HG03442 (cell line): Measurements from ENCODE around the gene ATP5PO.

Source experiments
- ATAC-seq: cut with Tn5 transposase; IDR thresholded peaks from one replicate; pipeline ENCODE4 v1.9.1; 2021; ENCODE audit warnings: mild to moderate bottlenecking, moderate library complexity; ENCODE audit not compliant: unreplicated experiment

Gene ATP5PO, protein sequence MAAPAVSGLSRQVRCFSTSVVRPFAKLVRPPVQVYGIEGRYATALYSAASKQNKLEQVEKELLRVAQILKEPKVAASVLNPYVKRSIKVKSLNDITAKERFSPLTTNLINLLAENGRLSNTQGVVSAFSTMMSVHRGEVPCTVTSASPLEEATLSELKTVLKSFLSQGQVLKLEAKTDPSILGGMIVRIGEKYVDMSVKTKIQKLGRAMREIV

DNA sequence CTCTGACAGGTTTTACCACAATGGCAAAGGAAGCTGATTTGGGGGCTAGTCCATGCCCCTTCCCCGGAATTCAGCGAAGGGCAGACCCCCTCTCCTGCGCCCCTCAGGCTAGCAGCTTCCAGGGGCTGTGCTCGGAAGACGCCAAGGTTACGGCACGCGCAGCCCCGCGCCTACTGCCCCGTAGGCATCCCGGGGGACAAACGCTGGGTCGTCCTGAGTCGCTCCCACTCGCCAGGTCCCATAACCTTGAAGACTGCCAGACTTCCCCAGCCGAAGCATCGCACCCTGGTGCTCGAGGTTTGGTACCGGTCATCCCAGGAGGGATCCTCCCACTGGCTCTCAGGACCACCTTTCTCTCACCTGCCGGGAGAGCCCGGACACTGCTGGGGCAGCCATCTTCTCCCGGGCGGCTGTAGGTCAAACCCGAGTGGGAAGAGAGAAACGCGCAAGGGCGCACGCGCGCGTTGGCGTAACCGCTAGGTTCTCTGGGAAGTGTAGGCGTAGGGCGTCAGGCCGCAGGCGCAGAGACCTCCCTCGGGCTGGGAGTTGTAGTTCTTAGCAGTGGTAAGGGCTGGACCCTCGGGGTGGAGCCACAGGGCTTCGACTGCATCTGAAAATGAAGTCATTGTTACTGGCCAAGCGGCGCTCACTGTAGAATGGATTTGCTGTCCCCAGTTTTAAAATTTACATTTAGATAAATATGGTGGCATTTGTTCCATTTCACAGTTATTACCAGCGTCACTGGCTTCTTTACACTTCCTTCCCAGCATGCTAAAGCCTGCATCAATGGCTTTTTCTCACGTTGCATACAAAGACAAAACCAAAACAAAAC, at the start of gene ATP5PO:
ATP5PO (minus strand) TSS at position 437 of the 832 bp plus-strand sequence; CDS start at position 396, 41 bp downstream.
- ATAC-seq = peak; percentile 97

DNA sequence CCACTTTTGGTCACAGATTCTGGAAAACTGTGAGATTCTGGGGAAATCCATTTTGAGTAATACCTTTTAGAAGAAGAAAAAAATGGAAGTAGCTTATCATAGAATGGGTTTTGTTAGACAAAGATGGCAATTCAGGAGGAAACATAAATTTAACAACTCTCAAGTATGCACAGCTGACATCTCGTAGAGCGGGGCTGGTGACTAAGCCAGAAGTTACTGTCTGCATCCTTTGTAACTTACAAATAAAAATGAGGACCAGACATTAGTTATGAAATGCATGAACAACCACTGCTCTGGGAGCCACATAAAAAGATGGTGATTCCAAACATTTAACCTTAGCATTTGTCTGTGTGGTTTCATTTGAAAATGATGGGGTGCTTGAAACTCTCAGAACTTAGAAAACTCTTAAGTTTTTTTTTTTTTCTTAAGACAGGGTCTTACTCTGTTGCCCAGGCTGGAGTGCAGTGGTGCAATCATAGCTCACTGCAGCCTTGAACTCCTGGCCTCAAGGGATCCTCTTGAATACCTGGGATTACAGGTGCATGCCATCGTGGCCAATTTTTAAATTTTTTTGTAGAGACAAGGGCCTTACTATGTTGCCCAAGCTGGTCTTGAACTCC, 49.2 kb upstream of the ATP5PO start:
- ATAC-seq = no peak

DNA sequence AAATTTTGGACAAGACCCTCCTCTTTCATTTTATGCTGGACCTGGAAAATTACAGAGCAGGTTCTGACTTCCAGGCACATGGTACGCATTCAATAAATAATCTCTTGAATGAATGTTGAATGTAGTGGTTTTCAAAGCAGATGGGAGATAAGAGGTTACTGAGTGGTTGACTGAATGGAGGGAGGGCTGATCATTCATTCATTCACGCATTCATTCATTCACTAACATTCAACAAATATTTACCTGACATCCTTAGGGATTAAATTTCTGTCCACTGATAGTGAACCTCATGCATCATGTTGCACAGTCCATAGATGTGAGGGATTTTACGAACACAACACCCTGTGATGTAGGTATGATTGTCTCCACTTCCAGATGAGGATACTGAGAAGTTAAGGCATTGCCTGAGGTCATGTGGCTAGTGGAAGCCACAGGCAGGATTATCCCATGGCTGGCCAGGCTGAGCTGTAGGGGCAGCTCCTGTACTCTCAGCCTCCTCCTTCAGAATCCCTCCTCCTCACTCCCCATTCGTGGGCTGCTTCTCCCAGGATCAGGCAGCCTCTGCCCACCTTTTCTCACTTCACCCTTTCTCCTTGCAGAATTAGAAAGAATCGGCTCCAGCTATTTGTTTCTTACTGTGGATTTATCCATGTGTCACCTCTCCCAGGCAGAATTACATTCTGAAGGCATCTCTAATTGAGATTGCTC, 48.4 kb upstream of the ATP5PO start:
- no peak for ATAC-seq

DNA sequence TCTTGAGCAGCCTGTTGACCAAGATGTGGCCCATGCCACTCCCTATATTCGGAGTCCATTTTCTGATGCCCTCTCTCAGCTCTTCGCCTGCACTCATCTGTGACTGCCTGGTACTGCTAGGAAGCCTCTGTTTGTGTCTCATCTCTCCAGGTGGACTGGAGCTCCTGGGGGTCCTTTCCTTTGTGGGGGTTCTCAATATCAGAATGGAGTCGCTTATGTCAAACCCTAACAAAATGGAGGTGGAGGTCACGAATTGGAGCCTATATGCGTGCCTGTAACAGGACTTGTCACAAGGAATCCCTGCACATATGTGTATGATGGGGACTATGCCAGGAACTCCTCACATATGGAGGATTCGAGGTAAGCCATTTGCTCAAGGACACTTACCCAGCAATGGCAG, 46.7 kb upstream of the ATP5PO start:
- ATAC-seq = no peak

DNA sequence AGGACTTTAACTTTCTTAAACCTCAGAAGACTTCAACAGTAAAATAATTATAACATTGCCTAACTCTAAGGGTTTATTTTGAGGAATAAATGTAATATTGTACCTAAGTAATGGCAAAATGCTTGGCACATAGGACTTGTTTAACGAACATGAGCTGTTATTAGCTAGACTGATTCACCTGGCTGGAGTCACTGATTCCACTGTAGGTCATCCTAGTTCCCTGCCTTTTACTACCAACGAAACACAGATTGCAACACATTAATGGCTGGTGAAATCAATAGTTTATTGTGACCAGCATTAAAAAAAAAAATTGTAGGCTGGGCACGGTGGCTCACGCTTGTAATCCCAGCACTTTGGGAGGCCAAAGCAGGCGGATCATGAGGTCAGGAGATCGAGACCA, 45.5 kb upstream of the ATP5PO start:
- ATAC-seq = no peak

DNA sequence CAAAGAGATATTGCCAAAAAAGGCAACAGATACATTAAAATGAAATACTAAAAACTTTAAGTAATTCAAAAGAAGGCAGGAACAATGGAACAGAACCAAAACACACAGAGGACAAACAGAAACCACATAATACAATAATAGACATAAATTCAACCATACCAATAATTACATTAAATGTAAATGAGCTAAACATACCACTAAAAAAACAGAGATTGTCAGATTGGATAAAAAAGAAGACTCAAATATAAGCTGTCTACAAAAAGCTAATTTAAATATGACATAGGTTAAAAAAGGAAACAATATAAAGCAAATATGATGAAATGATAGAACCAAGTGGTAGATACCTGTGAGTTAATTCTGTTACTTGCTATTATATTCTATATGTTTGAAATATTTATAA, 44.1 kb upstream of the ATP5PO start:
- no peak for ATAC-seq

DNA sequence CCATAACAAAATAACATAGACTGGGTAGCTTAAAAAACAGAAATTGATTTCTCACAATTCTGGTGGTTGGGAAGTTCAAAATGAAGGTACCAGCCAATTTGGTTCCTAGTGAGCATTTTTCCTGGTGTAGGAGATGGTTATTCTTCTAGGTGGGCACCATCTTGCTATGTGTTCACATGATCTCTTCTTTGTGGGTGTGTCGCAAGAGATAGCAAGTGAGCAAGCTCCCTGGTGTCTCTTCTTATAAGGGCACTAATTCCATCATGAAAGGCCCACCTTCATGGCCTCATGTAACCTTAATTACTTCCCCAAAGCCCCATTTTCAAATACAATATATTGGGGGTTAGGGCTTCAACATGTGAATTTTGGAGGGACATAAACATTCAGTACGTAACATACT, 38.8 kb upstream of the ATP5PO start:
- ATAC-seq = no peak

DNA sequence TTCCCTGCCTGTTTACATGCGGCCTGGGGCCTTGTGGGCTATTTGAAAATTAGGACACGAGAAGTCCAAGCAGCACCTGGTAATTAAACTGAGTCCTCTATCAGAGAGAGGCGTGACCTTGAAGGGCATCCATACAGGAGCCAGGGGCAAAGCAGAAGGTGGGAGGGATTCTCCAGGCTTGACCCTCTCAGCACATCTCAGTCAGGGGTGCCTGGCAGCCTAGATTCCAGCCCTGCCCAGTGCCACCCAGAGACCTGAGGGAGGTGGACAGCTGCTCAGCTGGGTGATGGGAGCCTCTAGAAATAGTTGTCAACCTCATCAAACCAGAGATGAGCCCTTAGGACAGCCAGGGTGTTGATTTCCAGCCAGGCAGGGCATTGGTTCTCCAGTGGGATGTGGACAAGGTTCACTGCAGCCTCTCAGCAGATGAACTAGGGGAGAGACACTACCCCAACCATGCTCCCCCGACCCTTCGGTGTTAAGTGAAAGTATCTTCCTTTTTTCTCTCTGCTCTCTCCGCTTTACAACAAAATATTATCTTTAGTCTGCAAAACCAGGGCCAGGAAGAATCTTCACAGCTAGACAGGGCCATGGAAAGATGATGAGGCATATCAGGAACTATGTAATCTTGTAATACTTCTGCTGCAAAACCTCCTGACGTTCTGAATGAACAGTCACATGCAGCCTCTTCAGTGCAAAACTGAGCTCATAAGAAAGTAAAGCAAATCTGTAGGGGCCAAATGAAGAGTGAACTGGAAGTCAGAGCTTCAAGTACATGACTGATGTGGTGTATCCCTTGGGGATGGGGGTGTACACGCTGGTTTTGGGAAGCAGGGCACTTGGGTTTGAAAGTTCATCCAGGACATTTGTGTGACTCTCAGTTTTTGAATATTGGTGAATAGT, 35.9 kb upstream of the ATP5PO start:
- no peak for ATAC-seq

DNA sequence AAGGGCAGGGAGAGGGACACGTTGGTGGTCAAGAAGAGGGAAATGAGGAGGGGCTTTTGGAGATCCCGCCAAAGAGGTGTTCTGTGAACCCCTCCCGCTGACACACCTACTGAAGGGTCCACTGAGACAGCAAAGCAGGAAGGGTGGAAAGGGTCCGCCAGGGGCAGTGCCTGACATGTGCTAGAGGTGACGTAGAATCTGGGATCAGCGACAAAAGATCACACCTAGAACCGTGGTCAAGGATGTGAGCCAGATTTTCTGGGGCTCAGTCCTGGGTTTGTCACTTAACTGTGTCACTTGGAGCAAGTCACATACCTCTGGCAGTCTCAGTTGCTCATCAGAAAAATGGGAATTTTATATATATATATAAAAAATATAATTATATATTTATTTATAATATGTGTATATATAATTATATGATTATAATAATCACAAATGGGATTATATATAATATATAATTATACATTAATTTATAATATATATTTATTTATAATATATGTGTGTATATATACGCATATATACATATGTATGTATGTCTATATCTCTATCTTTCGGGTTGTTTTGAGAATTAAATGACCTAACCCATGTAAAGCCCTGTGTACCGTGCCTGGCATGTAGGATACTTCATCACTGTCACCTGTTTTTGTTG, 35.0 kb upstream of the ATP5PO start:
- ATAC-seq = no peak

DNA sequence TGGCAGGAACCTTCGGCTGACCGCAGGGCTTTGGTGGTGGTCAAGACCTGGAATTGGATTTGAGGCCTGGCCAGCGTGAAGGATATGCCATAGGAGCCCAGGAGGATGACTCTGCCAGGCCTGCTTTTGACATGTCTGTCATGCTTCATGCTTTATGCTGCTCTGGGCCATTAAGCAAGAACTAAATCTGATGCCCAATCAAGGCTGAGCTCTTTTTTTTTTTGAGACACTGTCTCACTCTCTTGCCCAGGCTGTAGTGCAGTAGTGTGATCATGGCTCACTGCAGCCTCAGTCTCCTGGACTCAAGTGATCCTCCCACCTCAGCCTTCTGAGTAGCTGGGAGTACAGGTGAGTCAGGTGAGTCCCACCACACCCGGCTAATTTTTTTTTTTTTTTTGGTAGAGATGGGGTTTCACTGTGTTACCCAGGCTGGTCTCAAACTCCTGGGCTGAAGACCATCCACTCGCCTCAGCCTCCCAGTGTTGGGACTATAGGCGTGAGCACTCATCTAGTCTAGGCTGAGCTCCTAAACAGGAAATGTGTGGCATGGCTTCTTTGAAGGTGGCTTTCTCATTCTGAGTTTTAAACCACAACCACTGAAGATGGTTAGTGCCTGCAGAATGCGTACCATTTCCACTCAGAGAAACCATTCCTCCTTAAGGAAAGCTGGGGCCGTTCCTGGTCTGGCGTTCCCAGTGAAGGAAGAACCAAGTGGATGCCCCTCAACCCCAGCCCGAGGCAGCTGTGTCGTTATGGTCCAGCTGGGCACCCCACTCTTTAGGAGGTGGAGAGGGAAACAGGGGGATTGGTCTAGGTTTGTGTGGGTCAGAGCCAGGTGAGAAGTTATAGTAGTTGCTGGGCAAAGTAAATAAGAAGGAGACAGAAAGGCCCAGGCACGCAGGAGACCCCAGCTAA, 34.2 kb upstream of the ATP5PO start:
- peak; percentile 26 for ATAC-seq

DNA sequence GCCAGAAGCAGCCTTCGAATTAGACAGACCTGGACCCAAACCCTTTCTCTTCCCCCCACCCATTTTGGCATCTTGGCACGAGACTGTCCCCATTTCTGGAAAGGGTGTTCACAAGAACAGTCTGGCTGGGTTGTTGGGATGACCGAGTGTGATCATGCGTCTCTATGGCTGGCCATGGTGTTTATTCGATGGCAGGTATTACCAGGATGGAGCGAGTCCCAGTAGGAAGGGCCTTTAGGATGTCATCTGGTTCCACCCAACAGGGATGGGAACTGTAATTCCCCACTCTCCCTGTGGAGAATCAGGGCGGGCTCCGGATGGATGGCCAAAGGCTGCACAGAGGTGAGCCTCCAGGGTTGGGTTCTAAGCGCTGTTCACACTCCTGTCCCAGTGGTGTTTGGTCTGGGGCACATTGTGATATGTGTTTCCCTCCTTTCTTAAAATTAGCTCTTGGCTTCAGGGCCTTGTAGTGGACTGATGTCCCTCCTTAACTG, 33.4 kb upstream of the ATP5PO start:
- no peak for ATAC-seq

DNA sequence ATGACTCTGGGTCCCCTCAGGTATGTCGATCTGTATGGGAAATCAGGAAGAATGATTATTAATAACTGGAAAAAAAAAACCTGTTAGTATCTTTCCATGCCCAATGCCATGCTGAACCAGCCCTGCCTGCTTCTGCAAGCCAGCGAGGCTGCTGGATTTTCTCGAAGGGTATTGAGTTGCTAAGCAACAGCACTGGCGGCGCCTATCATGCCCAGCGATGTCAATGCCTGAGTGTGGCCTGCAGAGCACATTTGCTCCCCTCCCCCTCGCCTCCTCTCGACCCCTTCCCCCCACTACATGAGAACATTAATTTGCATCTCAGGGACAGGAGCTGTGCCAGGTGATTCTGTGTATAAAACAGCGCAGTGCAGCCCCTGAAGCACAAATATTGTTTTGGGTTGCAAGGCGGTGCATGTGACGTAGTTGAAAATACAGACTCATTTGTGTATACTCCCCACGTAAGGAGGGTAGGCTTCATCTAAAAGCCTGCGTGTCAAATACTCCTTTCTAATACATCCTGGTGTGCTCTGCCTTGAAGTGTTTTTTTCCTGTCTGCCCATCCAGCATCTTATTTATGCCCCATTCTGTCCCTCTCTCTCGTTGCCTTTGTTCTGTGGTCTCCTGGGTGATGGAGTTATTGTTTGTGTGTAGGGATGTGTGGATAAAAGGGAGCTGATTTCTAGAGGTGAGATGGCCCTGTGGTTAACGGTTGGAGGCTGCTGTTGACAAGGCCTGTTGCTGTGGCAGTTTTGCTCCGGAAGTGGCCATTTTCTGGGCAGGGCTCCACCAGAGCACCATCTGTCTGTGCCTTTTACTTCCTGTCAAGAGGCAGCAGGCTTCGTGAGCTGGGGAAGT, 32.7 kb upstream of the ATP5PO start:
- peak; percentile 33 for ATAC-seq

DNA sequence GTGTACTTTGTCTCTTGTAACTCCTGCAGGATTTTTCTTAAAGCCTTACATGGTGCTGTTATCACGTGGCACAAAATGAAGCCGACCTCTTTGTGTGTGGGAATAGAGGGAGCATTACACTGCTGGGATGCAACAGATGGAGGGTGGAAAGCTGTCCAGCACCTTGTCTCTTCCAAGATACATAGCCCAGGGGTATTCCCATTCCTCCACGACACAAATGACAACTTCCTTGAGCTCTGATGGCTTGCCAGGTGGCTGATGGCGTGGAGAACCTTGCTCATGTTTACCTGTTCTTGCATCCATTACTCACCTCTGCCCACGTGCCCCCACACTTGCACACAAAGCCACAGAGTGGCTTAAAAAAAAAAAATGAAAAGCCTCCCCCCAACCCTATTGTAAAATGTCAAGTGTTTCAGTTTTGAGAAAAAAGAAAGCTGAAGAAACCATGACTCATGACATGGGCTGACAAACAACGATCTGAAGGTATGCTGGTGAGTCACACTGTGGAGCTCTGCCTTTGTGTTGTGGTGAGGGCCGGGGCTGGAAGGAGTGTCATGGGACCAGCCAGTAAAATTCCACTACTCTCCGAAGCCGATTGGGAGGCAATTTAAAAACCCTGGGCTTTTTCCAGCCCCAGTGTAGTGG, 32.0 kb upstream of the ATP5PO start:
- peak; percentile 51 for ATAC-seq

DNA sequence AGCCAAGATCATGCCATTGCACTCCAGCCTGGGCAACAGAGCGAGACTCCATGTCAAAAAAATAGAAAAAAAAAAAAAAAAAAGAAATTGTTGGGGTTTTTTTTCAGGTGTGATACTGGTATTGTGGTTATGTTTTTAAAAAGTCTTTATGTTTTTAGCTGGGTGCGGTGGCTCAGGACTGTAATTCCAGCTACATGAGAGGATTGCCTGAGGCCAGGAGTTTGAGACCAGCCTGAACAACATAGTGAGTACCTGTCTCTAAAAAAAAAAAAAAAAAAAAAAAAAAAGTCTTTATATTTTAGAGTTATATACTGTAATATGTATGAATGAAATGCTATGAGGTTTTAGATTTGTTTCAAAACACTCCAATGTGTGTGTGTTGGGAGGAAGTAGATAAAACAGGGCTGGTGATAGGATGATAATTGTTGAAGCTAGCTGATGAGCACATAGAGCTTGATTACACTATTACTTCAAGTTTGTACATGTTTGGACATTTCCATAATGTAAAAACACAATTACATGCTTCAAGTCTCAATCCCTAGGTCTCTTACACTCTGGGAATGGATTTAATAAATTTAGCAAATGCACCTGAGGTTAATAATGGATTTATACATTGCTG, 30.2 kb upstream of the ATP5PO start:
- ATAC-seq = no peak

DNA sequence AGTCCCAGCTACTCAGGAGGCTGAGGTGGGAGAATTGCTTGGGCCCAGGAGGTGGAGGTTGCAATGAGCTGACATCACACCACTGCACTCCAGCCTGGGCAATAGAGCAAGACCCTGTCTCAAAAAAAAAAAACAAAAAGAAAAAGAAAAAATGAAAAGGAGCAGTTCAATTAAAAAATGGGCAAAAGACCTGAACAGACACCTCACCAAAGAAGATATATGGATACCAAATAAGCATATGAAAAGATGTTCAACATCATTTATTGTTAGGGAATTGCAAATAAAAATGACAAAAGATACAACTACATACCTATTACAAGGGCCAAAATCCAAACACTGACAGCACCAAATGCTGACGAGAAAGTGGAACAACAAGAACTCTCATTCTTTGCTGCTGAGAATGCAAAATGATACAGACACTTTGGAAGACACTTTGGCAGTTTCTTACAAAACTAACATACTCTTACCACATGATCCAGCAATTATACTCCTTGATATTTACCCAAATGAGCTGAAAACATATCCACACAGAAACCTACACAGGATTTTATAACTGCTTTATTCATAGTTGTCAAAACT, 28.7 kb upstream of the ATP5PO start:
- no peak for ATAC-seq

DNA sequence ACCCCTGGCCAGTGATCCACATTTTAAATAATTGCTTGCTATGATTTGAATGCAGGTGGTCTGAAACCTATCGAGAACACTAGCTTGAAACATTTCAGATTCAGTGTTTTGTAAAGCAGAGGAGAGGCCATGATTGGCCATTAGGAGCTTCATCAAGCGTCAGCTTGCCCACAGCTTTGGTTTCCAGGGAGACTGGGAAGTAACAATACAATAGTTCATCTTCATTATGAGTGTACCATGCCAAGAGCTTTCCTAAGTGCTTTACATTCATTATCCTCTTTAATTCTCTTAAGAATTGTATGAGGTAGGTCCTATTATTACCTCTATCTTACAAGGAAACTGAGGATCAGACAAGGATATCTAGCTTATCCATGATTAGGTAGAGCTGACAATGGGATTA, 27.7 kb upstream of the ATP5PO start:
- ATAC-seq = no peak
